Measurements from ENCODE around the gene FBXO7. TPM values are rescaled to one million over a fixed set of nuclear protein-coding genes. Genes with fewer than 3 reads are reported as not detected.

The FBXO7 gene
- 64.1 and 74.1 TPM in 2 replicates for total RNA-seq

GRCh38 chr22:32474635-32475467 lies at the start of gene FBXO7:
TSS of gene FBXO7 (plus strand) at chr22:32474811. CDS start at chr22:32475003, 192 bp downstream.

Other genes with a start within 250 kb of the FBXO7 start
- under 0.01 TPM in 1 of 2 replicates, not detected in the other for gene SLC5A4, start 219.5 kb upstream of the FBXO7 start, total RNA-seq
- not detected in 2 replicates for gene RFPL3, start 116.9 kb upstream of the FBXO7 start, total RNA-seq
- gene RTCB, start 62.6 kb upstream of the FBXO7 start, total RNA-seq = 102 and 128 TPM in 2 replicates
- gene BPIFC, start 10.4 kb upstream of the FBXO7 start, total RNA-seq = not detected in 2 replicates